ENCODE measurements around the gene SPACDR. TPM values are rescaled to one million over a fixed set of nuclear protein-coding genes. Genes with fewer than 3 reads are reported as not detected.
A peak's percentile ranks its signal among the peaks of the same experiment; 100 is the strongest.

Gene SPACDR
- total and polyA plus RNA-seq, 2 donors (not counting 1 experiment from before 2014, with no cell fraction given): 2.1 to 3.7 TPM

GRCh38 chr7:100489121-100489520 lies 25.1 kb upstream of the SPACDR start:
- Histone ChIP-seq H3K27me3 (replicated peaks in 1 of 4; ENCODE audit: control extremely low read depth in 1 of 4, control insufficient read depth in 3 of 4, insufficient read depth in 4 of 4, low read length in 3 of 4) (peaks cover 0 to 34% (median 8%) of the 10 kb centered on the region in 4 experiments), H4K20me1 (ENCODE audit: control insufficient read depth, insufficient read depth, low read length, poor library complexity, severe bottlenecking) (no peaks in the 10 kb centered on the region), H3K9ac (ENCODE audit: low read length) (no peak overlapping the region), H3K27ac (ENCODE audit: low read length in 2 of 2) (no peak overlapping the region), H3K9me3 (ENCODE audit: control extremely low read depth in 1 of 3, control insufficient read depth in 2 of 3, insufficient read depth in 1 of 3, low read length in 2 of 3) (no peaks in the 10 kb centered on the region), H3K79me2 (ENCODE audit: control insufficient read depth, insufficient read depth, low read length) (no peaks in the 10 kb centered on the region), H3K36me3 (replicated peaks in 1 of 2; ENCODE audit: control extremely low read depth in 1 of 2, control insufficient read depth in 1 of 2, extremely low read depth in 1 of 2, insufficient read depth in 2 of 2, low read length in 1 of 2) (no peaks in the 10 kb centered on the region), H3K4me1 (ENCODE audit: control insufficient read depth in 2 of 2, insufficient read depth in 2 of 2, low read length in 2 of 2) (peaks cover 7 to 12% of the 10 kb centered on the region in 2 donors), H2AFZ (ENCODE audit: insufficient read depth, low read depth, low read length, poor library complexity, severe bottlenecking) (no peak overlapping the region), H3K4me2 (replicated peaks; ENCODE audit: low read depth, low read length, poor library complexity, severe bottlenecking) (no peak overlapping the region), H3K4me3 (ENCODE audit: control extremely low read depth in 1 of 5, extremely low read depth in 1 of 5, insufficient read depth in 1 of 5, low read depth in 2 of 5, low read length in 4 of 5) (no peak overlapping the region)
- H3K4me1 Mint-ChIP-seq: peaks cover 11% of the 10 kb centered on the region
- no peak overlapping the region for H3K27ac Mint-ChIP-seq
- H3K27me3 Mint-ChIP-seq: peaks cover 26% of the 10 kb centered on the region
- intact Hi-C loops (cut with micrococcal nuclease): no loop called here
- H3K4me3 Mint-ChIP-seq: no peak overlapping the region
- DNase-seq (no peak), ATAC-seq (ENCODE audit: low read depth) (no peak)
- no peaks in the 10 kb centered on the region for H3K9me3 Mint-ChIP-seq (ENCODE audit: insufficient read depth)
- 97% methylated on average over 10 of the region's 10 CpGs for WGBS (ENCODE audit: insufficient coverage)
- POLR2A ChIA-PET: no interaction called here
- CTCF ChIA-PET: interaction anchor here (0.9 kb wide), 1 partner anchor 70 kb away, joined by 4 read pairs; no protein-coding TSS in a partner anchor
- TF ChIP-seq EZH2 (IDR thresholded peaks at IDR 0.05; ENCODE audit: borderline replicate concordance, insufficient read depth, low read depth, low read length, poor library complexity, severe bottlenecking) (no peak), CTCF (IDR thresholded peaks at IDR 0.05) (no peak)

GRCh38 chr7:100488333-100489095 lies 24.5 kb upstream of the SPACDR start:
- peaks cover 11% of the 10 kb centered on the region for H3K4me1 Mint-ChIP-seq
- no peak overlapping the region for H3K4me3 Mint-ChIP-seq
- Histone ChIP-seq H3K27me3 (replicated peaks in 1 of 4; ENCODE audit: control extremely low read depth in 1 of 4, control insufficient read depth in 3 of 4, insufficient read depth in 4 of 4, low read length in 3 of 4) (peaks cover 0 to 30% (median 7%) of the 10 kb centered on the region in 4 experiments), H3K9ac (ENCODE audit: low read length) (no peak overlapping the region), H3K4me3 (ENCODE audit: control extremely low read depth in 1 of 5, extremely low read depth in 1 of 5, insufficient read depth in 1 of 5, low read depth in 2 of 5, low read length in 4 of 5) (no peak overlapping the region), H3K9me3 (ENCODE audit: control extremely low read depth in 1 of 3, control insufficient read depth in 2 of 3, insufficient read depth in 1 of 3, low read length in 2 of 3) (no peaks in the 10 kb centered on the region), H3K4me2 (replicated peaks; ENCODE audit: low read depth, low read length, poor library complexity, severe bottlenecking) (no peak overlapping the region), H3K79me2 (ENCODE audit: control insufficient read depth, insufficient read depth, low read length) (no peaks in the 10 kb centered on the region), H2AFZ (ENCODE audit: insufficient read depth, low read depth, low read length, poor library complexity, severe bottlenecking) (no peak overlapping the region), H3K4me1 (ENCODE audit: control insufficient read depth in 2 of 2, insufficient read depth in 2 of 2, low read length in 2 of 2) (peaks cover 5 to 6% of the 10 kb centered on the region in 2 donors), H4K20me1 (ENCODE audit: control insufficient read depth, insufficient read depth, low read length, poor library complexity, severe bottlenecking) (no peaks in the 10 kb centered on the region), H3K27ac (ENCODE audit: low read length in 2 of 2) (no peak overlapping the region), H3K36me3 (replicated peaks in 1 of 2; ENCODE audit: control extremely low read depth in 1 of 2, control insufficient read depth in 1 of 2, extremely low read depth in 1 of 2, insufficient read depth in 2 of 2, low read length in 1 of 2) (no peaks in the 10 kb centered on the region)
- H3K27me3 Mint-ChIP-seq: peaks cover 26% of the 10 kb centered on the region
- TF ChIP-seq CTCF (IDR thresholded peaks at IDR 0.05): no peak
- no peak for TF ChIP-seq EZH2 (IDR thresholded peaks at IDR 0.05; ENCODE audit: borderline replicate concordance, insufficient read depth, low read depth, low read length, poor library complexity, severe bottlenecking)
- CTCF ChIA-PET: no interaction called here
- ATAC-seq (ENCODE audit: low read depth) (no peak), DNase-seq (peak; percentile 6)
- POLR2A ChIA-PET: no interaction called here
- no peaks in the 10 kb centered on the region for H3K9me3 Mint-ChIP-seq (ENCODE audit: insufficient read depth)
- 96% methylated on average over 41 of the region's 44 CpGs for WGBS (ENCODE audit: insufficient coverage)
- no peak overlapping the region for H3K27ac Mint-ChIP-seq
- intact Hi-C loops (cut with micrococcal nuclease): no loop called here
